K562 (cell line): ENCODE data around the gene CSMD2. TPM values are rescaled to one million over a fixed set of nuclear protein-coding genes. Genes with fewer than 3 reads are reported as not detected.

Experiments used
- ATAC-seq: fragments of 200-7000 bp; cut with Tn5 transposase; 3 replicates; pipeline ENCODE4 v1.9.1; 2020; ENCODE audit warnings: moderate library complexity
- BruUV-seq: library from RNA; stranded (reverse); fragments of 400-500 nt; replicated peaks from 2 replicates; lab custom pipeline; 2021; lab: Mats Ljungman, UMichigan
- CTCF ChIA-PET: fragments of 300-600 bp; formaldehyde crosslinking; extraction: SDS; loops from one replicate; lab custom pipeline; 2021; ENCODE audit warnings: low intra/inter-chr PET ratio; lab: Yijun Ruan, JAX
- POLR2A ChIA-PET: fragments of 300-600, 350-650 bp; sonication (Branson Sonifier 250); formaldehyde crosslinking; extraction: SDS; loops from one replicate; lab custom pipeline; 2021; ENCODE audit warnings: antibody characterized with exemption, inconsistent platforms; lab: Yijun Ruan, JAX
- DNase-seq, 4 experiments: peaks; one replicate each; pipeline versions ENCODE4 v3.0.0 to v3.0.0-alpha.2; 2011 to 2018; ENCODE audit warnings: low spot score in 3 of 4, mixed read lengths in 3 of 4; ENCODE audit errors: extremely low read depth in 1 of 4
- FAIRE-seq: peaks from 2 replicates; lab custom pipeline; 2011; peaks lifted over from hg19 to GRCh38; lab: Jason Lieb, UNC
- H2AFZ ChIP-seq: 2 replicates; pipeline ENCODE4 v1.6.0; 2011; ENCODE audit warnings: low read depth, low read length, control low read depth, inconsistent platforms
- H3K27ac ChIP-seq: fragments of 200-600 bp; 3 replicates; pipeline ENCODE4 v1.8.0; 2011; ENCODE audit warnings: low read depth, mild to moderate bottlenecking, control low read depth, inconsistent platforms, low read length, moderate library complexity, mixed read lengths; ENCODE audit errors: extremely low read depth
- H3K27me3 ChIP-seq, 2 experiments: fragments of 300-600 bp in 1 of 2; 2 replicates in 1 of 2; 3 replicates in 1 of 2; pipeline versions ENCODE4 v1.6.0 to v1.8.0; 2011; ENCODE audit warnings: inconsistent platforms in 2 of 2, low read length in 2 of 2, mild to moderate bottlenecking in 1 of 2, mixed read lengths in 1 of 2, moderate library complexity in 1 of 2; ENCODE audit not compliant: control insufficient read depth in 2 of 2, insufficient read depth in 2 of 2
- H3K36me3 ChIP-seq: fragments of 300-600 bp; 3 replicates; pipeline ENCODE4 v1.8.0; 2011; ENCODE audit warnings: mild to moderate bottlenecking, low read length, inconsistent platforms; ENCODE audit not compliant: control insufficient read depth, insufficient read depth
- H3K4me1 ChIP-seq, 2 experiments: fragments of 200-600 bp in 1 of 2; replicated peaks in 1 of 2; 2 replicates in 1 of 2; 3 replicates in 1 of 2; pipeline versions ENCODE4 v1.5.1 to v1.8.0; 2011; ENCODE audit warnings: inconsistent platforms in 2 of 2, low read length in 2 of 2, mild to moderate bottlenecking in 1 of 2, mixed read lengths in 1 of 2, moderate library complexity in 1 of 2; ENCODE audit not compliant: control insufficient read depth in 2 of 2, insufficient read depth in 2 of 2
- H3K4me2 ChIP-seq: 2 replicates; pipeline ENCODE4 v1.6.1; 2011; ENCODE audit warnings: low read length, control low read depth, inconsistent platforms, mixed read lengths; ENCODE audit not compliant: insufficient read depth
- H3K4me3 ChIP-seq: fragments of 200-600 bp; sonication (generic), shearing (Covaris generic); 2 replicates; pipeline ENCODE4 v1.5.1; 2016; ENCODE audit warnings: control low read depth, inconsistent platforms
- H3K79me2 ChIP-seq: fragments of 200-600 bp; 3 replicates; pipeline ENCODE4 v1.8.0; 2011; ENCODE audit warnings: low read length, inconsistent platforms; ENCODE audit not compliant: control insufficient read depth, insufficient read depth
- H3K9ac ChIP-seq, 2 experiments: 2 replicates each; pipeline versions ENCODE4 v1.6.0 to v1.6.1; 2011; ENCODE audit warnings: low read depth in 2 of 2, low read length in 2 of 2, control low read depth in 1 of 2, inconsistent platforms in 1 of 2, mild to moderate bottlenecking in 1 of 2, mixed read lengths in 1 of 2; ENCODE audit not compliant: insufficient read depth in 1 of 2
- H3K9me1 ChIP-seq: one replicate; pipeline ENCODE4 v1.6.0; 2011; ENCODE audit warnings: inconsistent platforms, mild to moderate bottlenecking, low read length, moderate library complexity; ENCODE audit not compliant: control insufficient read depth, insufficient read depth
- H3K9me3 ChIP-seq: replicated peaks from 2 replicates; pipeline ENCODE4 v1.5.1; 2011; ENCODE audit warnings: low read depth, low read length, inconsistent platforms; ENCODE audit not compliant: control insufficient read depth, insufficient read depth
- H4K20me1 ChIP-seq: replicated peaks from 2 replicates; pipeline ENCODE4 v1.6.1; 2011; ENCODE audit warnings: low read length, inconsistent platforms, mixed read lengths; ENCODE audit not compliant: control insufficient read depth, insufficient read depth
- FOXP4 ChIP-seq: sonication (generic); formaldehyde crosslinking; IDR thresholded peaks from 2 replicates; pipeline ENCODE4 v1.8.0; 2022; ENCODE audit warnings: mild to moderate bottlenecking, missing genetic modification reagents, borderline replicate concordance
- KLF10 ChIP-seq: fragments of 250-450 bp; sonication (Bioruptor Pico); IDR thresholded peaks from 2 replicates; pipeline ENCODE4 v1.6.1; 2021; ENCODE audit warnings: matching md5 sums
- PKNOX1 ChIP-seq: fragments of 450-650 bp; IDR thresholded peaks from 2 replicates; pipeline ENCODE4 v1.6.1; 2016
- SREBF1 ChIP-seq: fragments of 150-350 bp; IDR thresholded peaks from 2 replicates; pipeline ENCODE4 v1.6.1; 2014; ENCODE audit warnings: antibody characterized with exemption, low read depth, low read length, borderline replicate concordance
- U2AF2 ChIP-seq: fragments of 200-400 bp; formaldehyde crosslinking; optimal IDR thresholded peaks from 2 replicates; pipeline ENCODE3; 2017; ENCODE audit warnings: low read depth, mild to moderate bottlenecking, low read length
- ZNF398 ChIP-seq: fragments of 250-450 bp; sonication (Bioruptor Pico); IDR thresholded peaks from 2 replicates; pipeline ENCODE4 v1.8.0; 2021; ENCODE audit warnings: moderate library complexity, mild to moderate bottlenecking, inconsistent platforms
- WGBS: fragments of 100-300 bp; shearing (Covaris generic); methylation state at CpG from one replicate; pipeline ENCODE4 v1.1.6; 2016; ENCODE audit warnings: low coverage, mixed read lengths; ENCODE audit not compliant: insufficient coverage; ENCODE audit errors: missing lambda C conversion rate; 5-methylcytosine and 5-hydroxymethylcytosine counted together
- in situ Hi-C: fragments of 300-500 bp; cut with MboI; formaldehyde crosslinking; loops from 4 replicates; pipeline ENCODE4 v1.15.0; 2018; ENCODE audit warnings: inconsistent platforms, mixed read lengths
- intact Hi-C: fragments of 100-400 bp; cut with micrococcal nuclease; formaldehyde crosslinking; loops from 2 replicates; pipeline ENCODE4 v1.14.2; 2022
- polyA plus RNA-seq, 8 experiments: library from polyadenylated mRNA; depleted of rRNA in 4 of 8; stranded (reverse) in 5 of 8; unstranded in 3 of 8; fragments of >200 nt; fragmentation: Nextera tagmentation in 2 of 8; fragmentation: Illumina TruSeq in 1 of 8; extraction: Ambion mirVana in 2 of 8; extraction: Trizol in 1 of 8; gene quantifications; 2 replicates each; pipeline versions ENCODE4 v1.2.1 to v1.2.3, GENCODE V29; 2011 to 2014; ENCODE audit warnings: inconsistent platforms in 1 of 8, missing spikeins in 1 of 8
- total RNA-seq, 7 experiments: library from RNA; depleted of rRNA in 6 of 7; stranded (reverse); fragments of >200 nt in 6 of 7; fragmentation: Illumina TruSeq in 2 of 7; extraction: Trizol in 2 of 7; gene quantifications; 2 replicates each; pipeline versions ENCODE4 v1.2.1 to v1.2.3, GENCODE V29; 2011 to 2021; ENCODE audit warnings: low replicate concordance in 1 of 7
- TF ChIP-seq, protein P1 (sequence below): fragments of 200-800 bp; sonication (Bioruptor generic); IDR thresholded peaks from 2 replicates; pipeline ENCODE4 v1.6.1; 2016; ENCODE audit warnings: missing genetic modification characterization, missing compliant biosample characterization

CSMD2 gene
- total and polyA plus RNA-seq, 9 of the 15 experiments (the other 6 are each of a cell fraction or from before 2014, with no cell fraction given), result not detected

DNA sequence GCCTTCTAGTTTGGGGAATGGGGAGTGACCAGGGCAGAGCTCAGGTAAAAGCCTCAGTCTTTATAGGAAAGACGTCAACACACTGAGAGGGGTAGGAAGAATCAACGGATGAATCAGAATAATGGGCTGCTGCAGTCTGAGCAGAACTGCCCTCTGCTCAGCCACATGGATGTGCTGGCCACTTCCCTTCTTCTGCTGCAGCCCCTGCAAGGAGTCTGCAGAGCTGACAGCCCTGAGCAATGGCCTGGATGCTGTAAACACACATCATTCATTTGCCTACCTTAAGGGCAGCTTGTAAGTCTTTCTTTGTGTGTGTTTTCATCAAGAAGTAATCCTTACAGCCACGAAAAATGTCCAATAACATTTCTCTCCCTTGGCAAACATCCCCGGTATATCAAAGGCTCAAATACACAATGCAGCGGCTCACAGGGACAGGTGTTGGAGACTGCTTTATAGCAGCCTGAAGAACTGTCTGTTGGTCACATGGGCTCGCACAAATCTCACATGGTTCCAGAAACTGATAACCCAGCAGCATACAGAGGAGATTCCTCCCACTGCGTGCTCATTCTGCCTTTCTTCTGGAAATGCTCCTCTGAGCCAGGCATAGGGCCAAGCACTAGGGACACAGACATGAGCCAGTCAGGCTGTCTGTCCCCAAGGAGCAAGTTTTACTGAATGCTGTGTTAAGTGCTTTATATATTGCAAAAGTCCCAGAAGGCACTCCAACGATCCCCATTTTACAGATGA is 191.1 kb downstream of the CSMD2 start (continued):
- TF ChIP-seq ZNF398 (CRISPR knock-in tag), result no peak
- no peak for TF ChIP-seq SREBF1
- TF ChIP-seq U2AF2, result no peak

DNA sequence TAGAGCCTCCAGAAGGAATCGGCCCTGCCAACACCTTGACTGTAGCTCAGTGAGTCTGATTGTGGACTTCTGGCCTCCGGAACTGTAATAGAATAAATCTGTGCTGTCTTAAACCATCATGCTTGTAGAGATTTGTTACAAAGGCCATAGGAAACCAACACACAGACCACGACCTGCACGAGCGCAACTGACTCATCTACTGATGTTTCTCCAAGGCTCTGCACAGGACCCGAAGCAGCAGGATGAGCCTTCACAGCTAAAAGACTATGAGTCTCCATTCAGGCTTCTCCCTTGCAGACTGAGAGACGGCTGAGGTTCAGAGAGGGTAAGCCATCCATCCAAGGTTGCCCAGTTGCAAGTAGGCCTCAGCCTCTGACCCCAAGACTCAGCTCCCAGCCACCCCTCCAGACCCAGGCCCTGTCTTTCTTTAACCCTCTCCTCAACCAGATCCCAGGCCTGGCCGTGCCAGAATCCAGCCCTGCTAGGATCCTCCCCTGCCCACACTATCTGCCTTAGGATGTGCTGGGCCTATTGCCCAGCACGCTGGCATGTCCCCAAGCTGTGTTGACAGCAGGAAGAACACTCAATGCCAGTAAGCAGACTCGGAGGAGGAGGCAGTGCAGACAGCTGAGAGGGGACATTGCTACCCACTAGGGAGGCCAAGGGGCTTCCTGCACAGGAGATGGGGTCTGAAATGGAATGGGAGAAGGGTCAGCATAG is 192.2 kb downstream of the CSMD2 start:
- Histone ChIP-seq H3K79me2 (no peaks in the 10 kb centered on the region), H3K4me3 (no peak overlapping the region), H3K36me3 (no peaks in the 10 kb centered on the region), H3K9ac (no peak overlapping the region), H3K9me1 (no peaks in the 10 kb centered on the region), H3K27ac (no peak overlapping the region), H3K27me3 (peaks cover 0 to 10% of the 10 kb centered on the region in 2 experiments; a peak in 1 of 5 replicates), H3K4me1 (no peaks in the 10 kb centered on the region), H3K4me2 (no peak overlapping the region), H4K20me1 (0 out of 2 replicates have a peak, but pooled peaks cover 3% of the 10 kb centered on the region), H3K9me3 (no peaks in the 10 kb centered on the region), H2AFZ (no peak overlapping the region)
- BruUV-seq, result no TSS peak
- ChIA-PET CTCF (no interaction called here), POLR2A (interaction anchor here (0.6 to 1.0 kb wide), 2 partner anchors 9 to 1156 kb away, joined by 3 read pairs; partner anchors contain the start of gene YARS1)
- DNase-seq (no peak), FAIRE-seq (no peak), ATAC-seq (no peak)
- 0% methylated on average over 10 of the region's 10 CpGs for WGBS
- intact Hi-C loops, result no loop called here
- in situ Hi-C loops, result no loop called here
- TF ChIP-seq KLF10, result no peak
- no peak for TF ChIP-seq FOXP4 (CRISPR knock-in tag)
- TF ChIP-seq, protein P1, sequence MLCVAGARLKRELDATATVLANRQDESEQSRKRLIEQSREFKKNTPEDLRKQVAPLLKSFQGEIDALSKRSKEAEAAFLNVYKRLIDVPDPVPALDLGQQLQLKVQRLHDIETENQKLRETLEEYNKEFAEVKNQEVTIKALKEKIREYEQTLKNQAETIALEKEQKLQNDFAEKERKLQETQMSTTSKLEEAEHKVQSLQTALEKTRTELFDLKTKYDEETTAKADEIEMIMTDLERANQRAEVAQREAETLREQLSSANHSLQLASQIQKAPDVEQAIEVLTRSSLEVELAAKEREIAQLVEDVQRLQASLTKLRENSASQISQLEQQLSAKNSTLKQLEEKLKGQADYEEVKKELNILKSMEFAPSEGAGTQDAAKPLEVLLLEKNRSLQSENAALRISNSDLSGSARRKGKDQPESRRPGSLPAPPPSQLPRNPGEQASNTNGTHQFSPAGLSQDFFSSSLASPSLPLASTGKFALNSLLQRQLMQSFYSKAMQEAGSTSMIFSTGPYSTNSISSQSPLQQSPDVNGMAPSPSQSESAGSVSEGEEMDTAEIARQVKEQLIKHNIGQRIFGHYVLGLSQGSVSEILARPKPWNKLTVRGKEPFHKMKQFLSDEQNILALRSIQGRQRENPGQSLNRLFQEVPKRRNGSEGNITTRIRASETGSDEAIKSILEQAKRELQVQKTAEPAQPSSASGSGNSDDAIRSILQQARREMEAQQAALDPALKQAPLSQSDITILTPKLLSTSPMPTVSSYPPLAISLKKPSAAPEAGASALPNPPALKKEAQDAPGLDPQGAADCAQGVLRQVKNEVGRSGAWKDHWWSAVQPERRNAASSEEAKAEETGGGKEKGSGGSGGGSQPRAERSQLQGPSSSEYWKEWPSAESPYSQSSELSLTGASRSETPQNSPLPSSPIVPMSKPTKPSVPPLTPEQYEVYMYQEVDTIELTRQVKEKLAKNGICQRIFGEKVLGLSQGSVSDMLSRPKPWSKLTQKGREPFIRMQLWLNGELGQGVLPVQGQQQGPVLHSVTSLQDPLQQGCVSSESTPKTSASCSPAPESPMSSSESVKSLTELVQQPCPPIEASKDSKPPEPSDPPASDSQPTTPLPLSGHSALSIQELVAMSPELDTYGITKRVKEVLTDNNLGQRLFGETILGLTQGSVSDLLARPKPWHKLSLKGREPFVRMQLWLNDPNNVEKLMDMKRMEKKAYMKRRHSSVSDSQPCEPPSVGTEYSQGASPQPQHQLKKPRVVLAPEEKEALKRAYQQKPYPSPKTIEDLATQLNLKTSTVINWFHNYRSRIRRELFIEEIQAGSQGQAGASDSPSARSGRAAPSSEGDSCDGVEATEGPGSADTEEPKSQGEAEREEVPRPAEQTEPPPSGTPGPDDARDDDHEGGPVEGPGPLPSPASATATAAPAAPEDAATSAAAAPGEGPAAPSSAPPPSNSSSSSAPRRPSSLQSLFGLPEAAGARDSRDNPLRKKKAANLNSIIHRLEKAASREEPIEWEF (CRISPR knock-in tag), result no peak
- no peak for TF ChIP-seq PKNOX1
